Uterus (tissue), 4 donors: ENCODE data around the gene TMEM212. TPM values are rescaled to one million over a fixed set of nuclear protein-coding genes. Genes with fewer than 3 reads are reported as not detected.

Experiments
- DNase-seq, 2 donors: peaks; one replicate each; pipeline ENCODE4 v3.0.0-alpha.2; 2019 to 2020
- H3K27ac ChIP-seq, 2 donors: fragments of 200-600 bp; sonication (generic); 1 replicate in 1 of 2; 2 replicates in 1 of 2; pipeline ENCODE4 v1.5.1; 2016 to 2018
- H3K27me3 ChIP-seq, 2 donors: fragments of 200-600 bp; sonication (generic); one replicate each; pipeline ENCODE4 v1.5.1; 2018 to 2019; ENCODE audit warnings: control low read depth in 1 of 2
- H3K36me3 ChIP-seq, 2 donors: fragments of 200-600 bp; sonication (generic); one replicate each; pipeline ENCODE4 v1.5.1; 2019; ENCODE audit warnings: control low read depth in 1 of 2
- H3K4me1 ChIP-seq, 2 donors: fragments of 200-600 bp; sonication (generic); one replicate each; pipeline ENCODE4 v1.5.1; 2018 to 2019; ENCODE audit warnings: control low read depth in 1 of 2
- H3K4me3 ChIP-seq, 2 donors: fragments of 200-600 bp; sonication (generic); 1 replicate in 1 of 2; 2 replicates in 1 of 2; pipeline ENCODE4 v1.5.1; 2018 to 2019; ENCODE audit warnings: mild to moderate bottlenecking in 1 of 2
- H3K9me3 ChIP-seq, 2 donors: fragments of 200-600 bp; sonication (generic); one replicate each; pipeline ENCODE4 v1.5.1; 2019; ENCODE audit warnings: control low read depth in 1 of 2
- POLR2A ChIP-seq, 2 donors: fragments of 450-650 bp; IDR thresholded peaks; one replicate each; pipeline ENCODE4 v1.6.1; 2016; ENCODE audit warnings: antibody characterized with exemption in 2 of 2, mild to moderate bottlenecking in 1 of 2, moderate library complexity in 1 of 2
- intact Hi-C: fragments of 100-400 bp; cut with DNase I; formaldehyde crosslinking; loops from one replicate; pipeline ENCODE4 v1.15.1; 2023; ENCODE audit warnings: low total_unique reads
- total RNA-seq, 4 donors: library from RNA; depleted of rRNA in 3 of 4; stranded (reverse); fragments of >200 nt in 3 of 4; gene quantifications; one replicate each; pipeline versions ENCODE4 v1.1.0 to v1.2.4, GENCODE V29; 2014 to 2023
- TF ChIP-seq, protein P1 (sequence below), 4 experiments: fragments of 200-600 bp in 2 of 4; fragments of 450-650 bp in 2 of 4; sonication (generic) in 2 of 4; IDR thresholded peaks; one replicate each; pipeline ENCODE4 v1.5.1; 2016 to 2019; ENCODE audit warnings: antibody characterized with exemption in 4 of 4, mild to moderate bottlenecking in 2 of 4, moderate library complexity in 1 of 4
- donor health status: DM: yes; HTN: yes; CAD: no.

The TMEM212 gene
- total RNA-seq, 4 donors from 2014 or later = 1.2 TPM; not detected in 3

DNA sequence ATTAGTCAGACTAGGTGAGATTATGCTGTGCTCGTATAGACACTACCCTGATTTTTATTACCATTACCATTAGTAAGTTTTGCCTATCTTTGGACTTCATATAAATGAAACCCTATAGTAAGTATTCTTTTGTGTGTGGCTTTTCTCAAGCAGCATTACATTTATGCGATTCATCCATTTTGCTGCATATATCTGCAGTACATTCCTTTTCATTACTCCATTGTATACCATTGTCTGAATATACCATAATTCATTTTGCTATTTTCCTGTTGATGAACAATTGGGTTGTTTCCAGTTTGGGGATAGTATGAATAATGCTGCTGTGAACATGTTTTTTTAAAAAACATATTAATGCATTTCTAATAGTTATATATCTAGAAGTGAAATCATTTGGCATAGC is 45.3 kb downstream of the TMEM212 start:
- Histone ChIP-seq H3K4me3 (no peak overlapping the region), H3K4me1 (no peaks in the 10 kb centered on the region), H3K27me3 (no peaks in the 10 kb centered on the region), H3K36me3 (no peaks in the 10 kb centered on the region), H3K27ac (no peak overlapping the region), H3K9me3 (no peaks in the 10 kb centered on the region)
- intact Hi-C loops = no loop called here
- TF ChIP-seq, protein P1, sequence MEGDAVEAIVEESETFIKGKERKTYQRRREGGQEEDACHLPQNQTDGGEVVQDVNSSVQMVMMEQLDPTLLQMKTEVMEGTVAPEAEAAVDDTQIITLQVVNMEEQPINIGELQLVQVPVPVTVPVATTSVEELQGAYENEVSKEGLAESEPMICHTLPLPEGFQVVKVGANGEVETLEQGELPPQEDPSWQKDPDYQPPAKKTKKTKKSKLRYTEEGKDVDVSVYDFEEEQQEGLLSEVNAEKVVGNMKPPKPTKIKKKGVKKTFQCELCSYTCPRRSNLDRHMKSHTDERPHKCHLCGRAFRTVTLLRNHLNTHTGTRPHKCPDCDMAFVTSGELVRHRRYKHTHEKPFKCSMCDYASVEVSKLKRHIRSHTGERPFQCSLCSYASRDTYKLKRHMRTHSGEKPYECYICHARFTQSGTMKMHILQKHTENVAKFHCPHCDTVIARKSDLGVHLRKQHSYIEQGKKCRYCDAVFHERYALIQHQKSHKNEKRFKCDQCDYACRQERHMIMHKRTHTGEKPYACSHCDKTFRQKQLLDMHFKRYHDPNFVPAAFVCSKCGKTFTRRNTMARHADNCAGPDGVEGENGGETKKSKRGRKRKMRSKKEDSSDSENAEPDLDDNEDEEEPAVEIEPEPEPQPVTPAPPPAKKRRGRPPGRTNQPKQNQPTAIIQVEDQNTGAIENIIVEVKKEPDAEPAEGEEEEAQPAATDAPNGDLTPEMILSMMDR (IDR thresholded peaks at IDR 0.05) = no peak
- TF ChIP-seq POLR2A (IDR thresholded peaks at IDR 0.05) = no peak
- no peak for DNase-seq

DNA sequence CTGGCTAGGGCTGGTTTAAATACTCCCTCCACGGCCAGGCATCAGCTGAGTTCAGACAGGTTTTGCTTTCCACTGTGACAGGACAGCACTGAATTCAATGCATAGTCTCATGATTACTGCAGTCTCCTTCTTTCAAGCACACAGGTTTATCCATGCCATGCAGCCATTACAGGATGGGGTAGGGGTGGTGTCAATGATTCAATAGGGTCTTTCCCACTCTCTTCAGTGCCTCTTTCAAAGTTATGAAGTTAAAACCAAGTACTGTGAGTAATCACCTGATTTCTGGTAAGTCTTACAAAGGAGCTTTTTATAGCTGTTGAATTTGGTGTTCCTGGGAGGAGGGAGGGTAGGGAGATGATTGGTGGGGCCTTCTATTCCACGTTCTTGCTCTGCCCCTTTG is 47.2 kb downstream of the TMEM212 start:
- TF ChIP-seq, protein P1 (IDR thresholded peaks at IDR 0.05) = no peak
- TF ChIP-seq POLR2A (IDR thresholded peaks at IDR 0.05) = no peak
- intact Hi-C loops = no loop called here
- Histone ChIP-seq H3K4me1 (no peaks in the 10 kb centered on the region), H3K4me3 (no peak overlapping the region), H3K27me3 (no peaks in the 10 kb centered on the region), H3K36me3 (no peaks in the 10 kb centered on the region), H3K27ac (no peak overlapping the region), H3K9me3 (no peaks in the 10 kb centered on the region)
- no peak for DNase-seq

DNA sequence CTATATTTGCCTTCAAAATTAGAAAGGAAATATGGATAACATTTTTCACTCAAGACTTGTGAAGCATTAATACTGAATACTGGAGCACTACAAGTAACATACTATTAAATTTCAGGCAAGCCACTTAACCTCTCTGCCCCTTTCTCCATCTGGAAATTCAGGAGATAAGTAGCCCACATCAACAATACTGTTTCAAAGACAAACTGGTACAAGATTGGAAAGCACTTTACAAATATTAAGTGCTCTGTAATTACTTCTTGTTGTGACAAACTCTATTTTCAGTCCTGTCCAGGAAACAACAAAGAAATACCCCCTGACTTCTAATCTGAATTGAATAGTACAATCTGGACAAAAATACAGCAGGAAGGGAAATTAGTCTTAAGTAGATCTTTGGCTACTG is 49.3 kb downstream of the TMEM212 start:
- Histone ChIP-seq H3K9me3 (no peaks in the 10 kb centered on the region), H3K36me3 (no peaks in the 10 kb centered on the region), H3K27ac (no peak overlapping the region), H3K4me1 (no peaks in the 10 kb centered on the region), H3K4me3 (no peak overlapping the region), H3K27me3 (no peaks in the 10 kb centered on the region)
- no peak for DNase-seq
- intact Hi-C loops = no loop called here
- TF ChIP-seq, protein P1 (IDR thresholded peaks at IDR 0.05) = no peak
- no peak for TF ChIP-seq POLR2A (IDR thresholded peaks at IDR 0.05)

DNA sequence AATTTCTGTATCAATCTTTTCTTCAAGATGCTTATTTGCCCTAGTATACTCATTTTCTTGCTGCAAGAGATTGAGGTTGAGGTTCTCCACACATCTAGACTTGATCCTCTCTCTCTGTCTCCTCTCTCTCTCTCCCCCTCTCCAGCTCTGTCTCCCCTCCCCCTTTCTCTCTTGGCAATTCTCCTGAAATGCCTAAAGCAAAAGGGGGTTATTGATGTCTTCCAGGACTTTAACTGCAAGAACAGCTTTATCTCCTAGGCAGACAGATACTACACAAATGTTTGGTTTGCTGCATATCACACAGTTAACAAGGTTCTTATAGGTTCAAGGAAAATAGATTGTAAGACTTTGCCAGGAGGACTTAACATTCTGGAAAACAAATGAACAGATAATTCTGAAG is 52.1 kb downstream of the TMEM212 start:
- H3K27me3 ChIP-seq = no peaks in the 10 kb centered on the region
- no peak overlapping the region for H3K4me3 ChIP-seq
- no peak for DNase-seq
- intact Hi-C loops = no loop called here
- TF ChIP-seq, protein P1 (IDR thresholded peaks at IDR 0.05) = no peak
- no peak for TF ChIP-seq POLR2A (IDR thresholded peaks at IDR 0.05)
- H3K9me3 ChIP-seq = no peaks in the 10 kb centered on the region
- H3K36me3 ChIP-seq = no peaks in the 10 kb centered on the region
- no peaks in the 10 kb centered on the region for H3K4me1 ChIP-seq
- no peak overlapping the region for H3K27ac ChIP-seq

DNA sequence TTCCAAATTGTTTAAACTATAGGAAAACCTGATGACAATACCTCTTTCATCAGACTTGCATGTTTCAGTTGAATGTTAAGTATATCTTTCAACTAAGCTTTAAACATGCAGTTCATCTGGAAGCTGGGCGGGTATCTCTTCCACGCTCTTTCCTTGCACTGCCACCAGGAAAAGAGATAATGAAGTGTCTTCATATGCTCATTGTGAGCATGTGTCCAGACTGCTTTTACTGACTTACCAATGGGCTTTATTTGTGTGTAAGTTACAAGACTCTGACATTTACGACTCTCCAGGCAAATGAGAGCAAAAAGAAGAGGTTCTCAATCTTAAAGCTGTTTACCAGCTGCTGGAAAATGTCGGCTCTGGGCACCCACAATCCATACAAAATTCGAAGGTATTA is 52.8 kb downstream of the TMEM212 start:
- Histone ChIP-seq H3K4me3 (no peak overlapping the region), H3K36me3 (no peaks in the 10 kb centered on the region), H3K27ac (no peak overlapping the region), H3K9me3 (no peaks in the 10 kb centered on the region), H3K27me3 (no peaks in the 10 kb centered on the region), H3K4me1 (no peaks in the 10 kb centered on the region)
- intact Hi-C loops = no loop called here
- DNase-seq = no peak
- no peak for TF ChIP-seq POLR2A (IDR thresholded peaks at IDR 0.05)
- TF ChIP-seq, protein P1 (IDR thresholded peaks at IDR 0.05) = no peak
